GM15510 (cell line): ENCODE results near the gene CASZ1.

Experiments
- POLR2A ChIP-seq: IDR thresholded peaks from 3 replicates; pipeline ENCODE4 v1.6.1; 2011; ENCODE audit warnings: borderline replicate concordance; ENCODE audit not compliant: insufficient read length; ENCODE audit errors: extremely low read depth

Gene CASZ1

GRCh38 chr1:10682449-10683309 lies 113.8 kb downstream of the CASZ1 start:
- no peak for TF ChIP-seq POLR2A

- no peak for TF ChIP-seq POLR2A
Observed at GRCh38 chr1:10682108-10682445, 114.4 kb downstream of the CASZ1 start.

GRCh38 chr1:10681296-10682107 lies 114.9 kb downstream of the CASZ1 start:
- no peak for TF ChIP-seq POLR2A

- TF ChIP-seq POLR2A = no peak
Observed at GRCh38 chr1:10680487-10680886, 116.0 kb downstream of the CASZ1 start.

- no peak for TF ChIP-seq POLR2A
Observed at GRCh38 chr1:10679496-10680220, 116.8 kb downstream of the CASZ1 start.

GRCh38 chr1:10678852-10679251 lies 117.6 kb downstream of the CASZ1 start:
- TF ChIP-seq POLR2A = no peak

GRCh38 chr1:10678402-10678801 lies 118.0 kb downstream of the CASZ1 start:
- no peak for TF ChIP-seq POLR2A

- TF ChIP-seq POLR2A = no peak
Observed at GRCh38 chr1:10677491-10678391, 118.7 kb downstream of the CASZ1 start.

GRCh38 chr1:10676963-10677362 lies 119.5 kb downstream of the CASZ1 start:
- no peak for TF ChIP-seq POLR2A

- TF ChIP-seq POLR2A = no peak
Observed at GRCh38 chr1:10675813-10676212, 120.6 kb downstream of the CASZ1 start.

- no peak for TF ChIP-seq POLR2A
Observed at GRCh38 chr1:10674700-10675609, 121.5 kb downstream of the CASZ1 start.

GRCh38 chr1:10674222-10674621 lies 122.2 kb downstream of the CASZ1 start:
- TF ChIP-seq POLR2A = no peak

- TF ChIP-seq POLR2A = no peak
Observed at GRCh38 chr1:10673109-10673711, 123.2 kb downstream of the CASZ1 start.
